ENCODE results near the gene P2RY2. TPM values are rescaled to one million over a fixed set of nuclear protein-coding genes. Genes with fewer than 3 reads are reported as not detected.

The P2RY2 gene
- total and polyA plus RNA-seq, 7 donors = 0.16 to 6.2 (median 3.6) TPM; not detected in 3

- no peaks in the 10 kb centered on the region for H3K36me3 ChIP-seq
- DNase-seq = peak; percentile 10
- WGBS, 2 donors = 81 to 87% methylated on average over 6 of the region's 6 CpGs
- no peak overlapping the region for H3K4me3 ChIP-seq
- no peak overlapping the region for H3K27ac ChIP-seq
- TF ChIP-seq CTCF (IDR thresholded peaks at IDR 0.05) = no peak
- TF ChIP-seq POLR2AphosphoS5 (IDR thresholded peaks at IDR 0.05) = no peak
- no peak for TF ChIP-seq POLR2A (IDR thresholded peaks at IDR 0.05)
- TF ChIP-seq EP300 (IDR thresholded peaks at IDR 0.05) = no peak
- intact Hi-C loops (cut with DNase I) = loop anchor here (10.0 kb wide), 1 partner anchor 311 kb away; no protein-coding TSS in a partner anchor
- peaks cover 0 to 9% (median 5%) of the 10 kb centered on the region in 4 donors for H3K4me1 ChIP-seq
- no peaks in the 10 kb centered on the region for H3K27me3 ChIP-seq
- H3K9me3 ChIP-seq = no peaks in the 10 kb centered on the region
Observed at GRCh38 chr11:73245461-73245860, 27.4 kb downstream of the P2RY2 start.

DNA sequence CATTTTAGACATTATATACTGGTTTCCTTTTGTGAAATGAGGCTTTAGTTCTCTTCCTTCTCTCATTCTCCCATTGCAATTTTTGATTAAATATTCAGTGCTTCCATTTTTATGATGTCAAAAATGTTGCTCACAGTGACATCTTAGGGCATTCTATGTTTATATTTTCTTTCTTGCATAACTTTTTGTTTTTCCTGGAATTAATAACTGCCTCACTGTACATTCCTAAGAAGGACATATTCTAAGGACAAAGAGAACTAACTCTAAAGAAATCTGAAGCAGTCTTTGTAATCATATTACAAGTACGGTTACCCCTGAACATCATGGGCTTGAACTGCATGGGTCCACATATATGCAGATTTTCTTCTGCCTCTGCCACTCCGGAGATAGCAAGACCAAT lies 28.2 kb downstream of the P2RY2 start:
- H3K36me3 ChIP-seq = no peaks in the 10 kb centered on the region
- 87 to 91% methylated on average over 2 of the region's 2 CpGs for WGBS, 2 donors
- H3K27ac ChIP-seq = no peak overlapping the region
- no peaks in the 10 kb centered on the region for H3K27me3 ChIP-seq
- DNase-seq = no peak
- no peak overlapping the region for H3K4me3 ChIP-seq
- peaks cover 0 to 9% (median 5%) of the 10 kb centered on the region in 4 donors for H3K4me1 ChIP-seq
- intact Hi-C loops (cut with DNase I) = loop anchor here (10.0 kb wide), 1 partner anchor 312 kb away; no protein-coding TSS in a partner anchor
- TF ChIP-seq POLR2A (IDR thresholded peaks at IDR 0.05) (no peak), POLR2AphosphoS5 (IDR thresholded peaks at IDR 0.05) (no peak), CTCF (IDR thresholded peaks at IDR 0.05) (no peak), EP300 (IDR thresholded peaks at IDR 0.05) (no peak)
- no peaks in the 10 kb centered on the region for H3K9me3 ChIP-seq

DNA sequence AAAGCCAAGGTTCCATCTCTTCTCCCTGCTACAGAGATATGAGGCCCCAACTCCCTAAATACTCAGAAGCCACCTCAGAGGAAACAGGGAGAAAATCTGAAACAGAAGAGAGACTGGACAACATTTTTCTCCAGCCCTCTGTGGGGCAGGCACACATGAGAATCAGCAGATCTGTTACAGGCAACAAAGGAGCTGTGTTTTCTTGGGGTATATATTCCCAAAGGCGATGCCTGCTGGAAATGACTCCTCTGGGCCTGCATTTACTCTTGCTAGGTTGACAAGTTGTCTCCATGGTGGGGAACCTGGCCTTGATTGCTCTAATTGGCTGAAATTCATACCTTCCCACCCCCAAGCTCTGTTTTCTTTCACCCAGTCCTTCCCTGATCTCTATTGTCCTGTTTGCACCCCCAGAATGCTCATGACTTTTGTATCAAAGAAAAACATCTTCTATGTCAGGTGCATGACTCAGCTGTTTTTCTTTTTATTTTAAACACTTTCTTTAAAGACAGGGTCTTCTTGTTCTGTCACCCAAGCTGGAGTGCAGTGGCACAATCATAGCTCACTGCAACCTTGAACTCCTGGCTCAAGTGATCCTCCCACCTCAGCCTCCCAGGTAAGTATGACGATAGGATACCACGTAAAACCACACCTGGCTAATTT lies 30.6 kb downstream of the P2RY2 start:
- no peaks in the 10 kb centered on the region for H3K9me3 ChIP-seq
- H3K4me3 ChIP-seq = no peak overlapping the region
- TF ChIP-seq POLR2AphosphoS5 (IDR thresholded peaks at IDR 0.05) (no peak), EP300 (IDR thresholded peaks at IDR 0.05) (no peak), POLR2A (IDR thresholded peaks at IDR 0.05) (no peak), CTCF (IDR thresholded peaks at IDR 0.05) (no peak)
- WGBS, 2 donors = 83 to 94% methylated on average over 3 of the region's 3 CpGs
- no peaks in the 10 kb centered on the region for H3K27me3 ChIP-seq
- no peaks in the 10 kb centered on the region for H3K4me1 ChIP-seq
- H3K27ac ChIP-seq = no peak overlapping the region
- no peaks in the 10 kb centered on the region for H3K36me3 ChIP-seq
- intact Hi-C loops (cut with DNase I) = loop anchor here (10.0 kb wide), 1 partner anchor 314 kb away; no protein-coding TSS in a partner anchor
- DNase-seq = peak; percentile 7

DNA sequence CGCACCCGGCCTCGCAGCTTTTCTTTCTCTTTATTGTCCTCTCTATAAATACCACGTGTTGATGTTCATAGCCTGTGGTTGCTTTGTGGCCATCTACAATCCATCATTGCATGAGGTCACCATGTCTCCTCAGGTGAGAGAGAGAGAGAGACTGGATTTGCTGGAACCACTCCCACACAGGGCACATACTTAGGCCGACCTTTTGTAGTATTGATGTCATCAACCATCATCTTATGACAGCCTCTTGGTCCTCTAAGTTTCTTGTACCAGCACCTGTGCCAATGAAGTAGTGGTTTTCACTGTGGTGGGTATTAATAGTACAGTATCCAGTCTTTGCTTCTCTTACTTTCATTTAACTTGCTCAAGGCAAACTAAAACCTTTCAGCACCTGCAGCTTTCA lies 31.2 kb downstream of the P2RY2 start:
- TF ChIP-seq CTCF (IDR thresholded peaks at IDR 0.05) (no peak), POLR2A (IDR thresholded peaks at IDR 0.05) (no peak), POLR2AphosphoS5 (IDR thresholded peaks at IDR 0.05) (no peak), EP300 (IDR thresholded peaks at IDR 0.05) (no peak)
- Histone ChIP-seq H3K9me3 (no peaks in the 10 kb centered on the region), H3K4me3 (no peak overlapping the region), H3K27me3 (no peaks in the 10 kb centered on the region), H3K4me1 (no peaks in the 10 kb centered on the region), H3K36me3 (no peaks in the 10 kb centered on the region), H3K27ac (no peak overlapping the region)
- intact Hi-C loops (cut with DNase I) = loop anchor here (10.0 kb wide), 1 partner anchor 315 kb away; no protein-coding TSS in a partner anchor
- DNase-seq = peak; percentile 12
- WGBS, 2 donors = 63 to 83% methylated on average over 5 of the region's 5 CpGs

Data from sigmoid colon (tissue), 7 donors.